Astrocyte of the spinal cord (primary cell): Measurements from ENCODE around the gene MYO3B.
A peak's percentile ranks its signal among the peaks of the same experiment; 100 is the strongest.

Source experiments
- DNase-seq: peaks from one replicate; pipeline ENCODE4 v3.0.0; 2011; ENCODE audit warnings: low read depth, low spot score
- H3K4me3 ChIP-seq: 2 replicates; pipeline ENCODE4 v1.5.1; 2011; ENCODE audit warnings: low read depth, mild to moderate bottlenecking, low read length, moderate library complexity
- in situ Hi-C: cut with HindIII; loops from 2 replicates; pipeline ENCODE4 v1.10.0; 2017; ENCODE audit warnings: low sequenced_read_pairs
- TF ChIP-seq, protein P1 (sequence below): IDR thresholded peaks from 2 replicates; pipeline ENCODE4 v1.5.1; 2012; ENCODE audit warnings: low read depth, mild to moderate bottlenecking, low read length, inconsistent platforms

The MYO3B gene

DNA sequence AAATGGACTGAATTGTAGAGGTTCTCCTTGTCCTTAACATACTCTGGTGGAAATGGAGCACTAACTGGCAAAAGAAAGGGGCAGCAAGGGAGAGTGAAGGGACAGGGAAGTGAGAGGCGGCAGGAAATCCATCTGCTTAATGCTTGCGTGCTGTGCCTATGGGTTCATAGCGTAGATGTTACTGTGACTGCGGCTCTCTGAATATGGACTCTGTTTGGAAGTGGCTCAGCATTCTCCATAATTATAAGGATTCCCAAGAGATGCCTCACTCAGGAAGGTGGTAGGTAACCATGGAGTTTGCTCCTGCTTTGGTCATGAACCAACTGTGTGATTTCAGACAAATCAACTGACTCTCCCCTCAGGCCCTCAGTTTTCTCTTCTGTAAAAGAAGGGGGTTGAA lies 50.0 kb downstream of the MYO3B start:
- no peak overlapping the region for H3K4me3 ChIP-seq
- in situ Hi-C loops, result no loop called here
- TF ChIP-seq, protein P1, sequence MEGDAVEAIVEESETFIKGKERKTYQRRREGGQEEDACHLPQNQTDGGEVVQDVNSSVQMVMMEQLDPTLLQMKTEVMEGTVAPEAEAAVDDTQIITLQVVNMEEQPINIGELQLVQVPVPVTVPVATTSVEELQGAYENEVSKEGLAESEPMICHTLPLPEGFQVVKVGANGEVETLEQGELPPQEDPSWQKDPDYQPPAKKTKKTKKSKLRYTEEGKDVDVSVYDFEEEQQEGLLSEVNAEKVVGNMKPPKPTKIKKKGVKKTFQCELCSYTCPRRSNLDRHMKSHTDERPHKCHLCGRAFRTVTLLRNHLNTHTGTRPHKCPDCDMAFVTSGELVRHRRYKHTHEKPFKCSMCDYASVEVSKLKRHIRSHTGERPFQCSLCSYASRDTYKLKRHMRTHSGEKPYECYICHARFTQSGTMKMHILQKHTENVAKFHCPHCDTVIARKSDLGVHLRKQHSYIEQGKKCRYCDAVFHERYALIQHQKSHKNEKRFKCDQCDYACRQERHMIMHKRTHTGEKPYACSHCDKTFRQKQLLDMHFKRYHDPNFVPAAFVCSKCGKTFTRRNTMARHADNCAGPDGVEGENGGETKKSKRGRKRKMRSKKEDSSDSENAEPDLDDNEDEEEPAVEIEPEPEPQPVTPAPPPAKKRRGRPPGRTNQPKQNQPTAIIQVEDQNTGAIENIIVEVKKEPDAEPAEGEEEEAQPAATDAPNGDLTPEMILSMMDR, result no peak
- no peak for DNase-seq

DNA sequence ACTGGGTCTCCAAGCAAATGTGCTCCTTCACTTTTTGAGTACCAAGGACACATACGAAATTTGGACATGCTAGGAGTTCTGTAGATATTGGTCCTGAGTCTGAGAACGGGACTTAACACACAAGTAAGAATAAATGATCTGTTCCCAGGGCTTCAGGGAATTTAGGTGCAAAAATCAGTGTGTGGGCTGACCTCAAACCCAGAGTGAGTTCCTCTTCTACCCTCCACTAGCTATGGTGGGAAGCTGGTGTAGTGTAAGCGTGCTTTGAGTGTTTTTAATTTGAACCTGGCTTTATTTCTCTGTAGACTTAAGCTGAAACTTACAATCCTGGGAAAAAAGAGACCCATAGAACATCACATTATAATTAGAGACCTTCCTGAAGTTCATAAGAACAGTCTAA lies 50.5 kb downstream of the MYO3B start:
- no peak overlapping the region for H3K4me3 ChIP-seq
- DNase-seq, result no peak
- TF ChIP-seq, protein P1, result no peak
- in situ Hi-C loops, result no loop called here

DNA sequence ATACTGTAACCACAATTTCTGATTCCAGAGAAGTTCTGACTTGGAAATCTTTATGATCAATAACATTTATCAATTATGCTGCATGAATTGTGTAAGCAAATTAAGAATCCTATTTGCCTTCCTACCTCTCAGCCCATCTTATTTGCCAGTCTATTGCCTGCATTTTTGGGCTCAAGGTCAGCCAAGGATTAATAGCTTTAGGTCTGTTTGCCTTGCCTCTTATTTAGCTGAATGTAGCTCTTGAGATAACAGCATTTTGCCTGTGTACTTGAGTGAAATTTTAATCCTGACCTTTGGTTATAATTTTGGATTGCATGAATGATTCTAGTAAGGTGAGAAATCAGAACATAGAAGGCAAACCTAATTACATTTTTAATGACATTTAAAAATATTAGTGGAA lies 51.2 kb downstream of the MYO3B start:
- in situ Hi-C loops, result no loop called here
- DNase-seq, result no peak
- H3K4me3 ChIP-seq, result no peak overlapping the region
- TF ChIP-seq, protein P1, result no peak

DNA sequence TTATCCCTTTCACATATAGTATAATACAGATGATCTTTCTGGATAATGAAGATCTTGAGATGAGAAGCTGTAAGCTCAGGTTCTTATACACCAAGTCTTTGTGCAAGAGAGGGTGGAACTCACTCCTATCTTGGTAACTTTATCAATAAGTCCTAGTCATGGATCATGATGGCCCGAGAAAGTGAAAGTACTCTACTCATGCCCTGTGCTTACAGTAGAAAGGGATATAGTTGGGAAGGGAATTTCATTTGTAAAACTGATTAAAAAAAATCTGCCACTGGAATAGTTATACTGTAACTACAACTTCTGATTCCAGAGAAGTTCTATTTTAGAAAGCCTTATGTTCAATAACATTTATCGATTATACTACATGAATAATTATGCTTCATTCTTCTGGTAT lies 51.8 kb downstream of the MYO3B start:
- DNase-seq, result no peak
- in situ Hi-C loops, result no loop called here
- no peak overlapping the region for H3K4me3 ChIP-seq
- TF ChIP-seq, protein P1, result no peak

DNA sequence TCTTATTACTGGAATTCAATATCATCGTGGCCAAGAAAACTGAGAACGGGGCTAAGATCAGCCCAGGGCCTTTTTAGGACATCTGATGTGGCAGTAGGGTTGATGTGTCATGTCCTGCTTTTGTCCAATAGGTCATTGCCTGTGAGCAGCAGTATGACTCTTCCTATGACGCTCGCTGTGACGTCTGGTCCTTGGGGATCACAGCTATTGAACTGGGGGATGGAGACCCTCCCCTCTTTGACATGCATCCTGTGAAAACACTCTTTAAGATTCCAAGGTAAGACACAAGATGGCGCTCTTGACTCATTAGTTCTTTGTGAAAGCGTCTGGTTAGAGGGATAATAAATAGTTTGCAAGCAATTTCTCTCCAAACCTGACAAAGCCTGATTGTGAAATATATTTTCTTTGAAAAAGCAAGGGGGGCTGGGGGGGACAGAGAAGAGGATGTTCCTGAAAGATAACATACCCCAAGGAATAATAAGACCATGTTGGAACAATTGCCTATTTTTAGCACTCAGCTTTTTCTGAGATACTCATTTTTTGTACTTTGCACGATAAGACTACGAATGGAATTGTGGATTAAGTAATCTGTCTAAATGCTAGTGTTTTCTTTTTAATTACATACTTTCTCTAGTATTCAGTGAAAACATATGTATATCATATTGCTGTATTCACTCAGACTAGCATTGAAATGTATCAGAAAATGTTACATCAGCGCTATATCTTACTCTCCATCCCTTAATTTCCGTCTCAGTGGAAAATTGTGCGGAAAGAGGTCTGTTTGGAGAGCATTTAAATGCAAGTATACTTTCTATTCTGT lies 58.1 kb downstream of the MYO3B start:
- in situ Hi-C loops, result no loop called here
- TF ChIP-seq, protein P1, result peak; percentile 55
- H3K4me3 ChIP-seq, result no peak overlapping the region
- peak; percentile 37 for DNase-seq

DNA sequence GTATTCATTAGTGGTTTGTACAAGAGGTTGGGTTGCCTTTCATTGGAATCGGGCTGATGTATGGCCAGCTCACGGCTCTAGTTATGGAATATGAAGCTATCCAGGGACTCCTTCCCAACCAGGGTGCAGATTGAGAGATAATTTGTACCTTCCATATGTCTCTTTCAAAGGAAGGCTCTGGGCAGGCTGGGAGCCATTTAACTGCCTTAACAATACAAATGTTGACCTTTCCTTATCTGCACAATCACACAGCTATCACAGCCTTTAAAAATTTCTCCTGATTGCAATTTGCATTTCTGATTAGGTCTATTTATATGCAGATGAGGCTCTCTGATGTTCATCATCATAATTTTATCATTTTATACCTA lies 58.7 kb downstream of the MYO3B start:
- TF ChIP-seq, protein P1, result no peak
- in situ Hi-C loops, result no loop called here
- no peak overlapping the region for H3K4me3 ChIP-seq
- DNase-seq, result no peak
